ENCODE measurements around the gene DIP2A. TPM values are rescaled to one million over a fixed set of nuclear protein-coding genes. Genes with fewer than 3 reads are reported as not detected.

The DIP2A gene
- total RNA-seq, 1 donor from 2014 or later = 32.0 TPM

Small RNA genes within 50 kb of the gene (small RNA-seq; reads per million reads assigned to genes)
- not detected for gene RNU6-396P (ENCODE audit: low replicate concordance)

Other genes starting within 250 kb of the DIP2A start
- gene LSS, start 230.1 kb upstream of the DIP2A start, total RNA-seq = 41.1 TPM
- gene MCM3AP, start 173.3 kb upstream of the DIP2A start, total RNA-seq = 61.0 TPM
- gene YBEY, start 172.5 kb upstream of the DIP2A start, total RNA-seq = 11.3 TPM
- gene C21orf58, start 135.0 kb upstream of the DIP2A start, total RNA-seq = 2.2 TPM
- 16.0 TPM for gene PCNT, start 134.7 kb upstream of the DIP2A start, total RNA-seq
- gene S100B, start 146.2 kb downstream of the DIP2A start, total RNA-seq = 10.1 TPM
- 218 TPM for gene PRMT2, start 176.8 kb downstream of the DIP2A start, total RNA-seq

Data from temporal lobe (tissue), 2 donors.